ENCODE results near the gene GNA12.
"Not testable (repeated sequence)": the region's sequence is repeated elsewhere in the genome, so short reads cannot be mapped to it uniquely, and the experiment has no call there.

The GNA12 gene

DNA sequence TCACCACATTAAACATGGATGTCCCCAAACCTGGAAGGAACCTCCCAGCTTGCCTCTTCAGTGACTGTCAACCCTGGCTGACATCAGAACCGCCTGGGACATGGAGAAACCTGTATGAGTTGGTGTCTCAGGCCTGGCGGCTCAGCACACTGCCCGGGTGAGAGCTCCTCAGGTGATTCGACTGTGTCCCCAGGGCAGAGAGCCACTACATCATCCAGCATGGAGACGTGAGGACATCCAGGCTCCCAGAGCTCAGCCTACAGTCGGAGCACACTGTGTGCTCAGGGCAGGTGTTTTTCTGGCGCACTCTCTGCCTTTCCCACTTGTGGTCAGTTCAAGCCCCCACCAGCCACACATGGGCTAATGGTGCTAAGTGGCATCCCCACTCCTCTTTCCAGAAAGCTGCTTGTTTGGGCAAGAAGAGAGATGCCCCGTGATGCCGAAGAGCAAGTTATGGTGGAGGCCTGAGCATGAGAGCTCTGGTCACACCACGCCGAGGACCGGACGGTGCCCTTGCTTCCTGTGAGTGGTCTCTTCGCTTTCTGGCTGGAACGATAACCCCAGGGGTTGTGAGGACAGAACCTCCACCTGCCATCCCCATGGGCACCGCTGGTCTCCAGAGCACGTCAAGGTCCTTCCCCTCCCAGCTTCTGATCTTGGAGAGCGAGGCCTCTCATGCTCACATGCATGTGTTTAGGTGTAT is 117.6 kb downstream of the GNA12 start:
- POLR2A ChIA-PET, result no interaction called here
- CTCF ChIA-PET, result interaction anchor here (1.1 to 2.0 kb wide), 3 partner anchors 11 to 27 kb away, joined by 3 to 11 read pairs (median 4); no protein-coding TSS in a partner anchor
- TF ChIP-seq, protein P1, sequence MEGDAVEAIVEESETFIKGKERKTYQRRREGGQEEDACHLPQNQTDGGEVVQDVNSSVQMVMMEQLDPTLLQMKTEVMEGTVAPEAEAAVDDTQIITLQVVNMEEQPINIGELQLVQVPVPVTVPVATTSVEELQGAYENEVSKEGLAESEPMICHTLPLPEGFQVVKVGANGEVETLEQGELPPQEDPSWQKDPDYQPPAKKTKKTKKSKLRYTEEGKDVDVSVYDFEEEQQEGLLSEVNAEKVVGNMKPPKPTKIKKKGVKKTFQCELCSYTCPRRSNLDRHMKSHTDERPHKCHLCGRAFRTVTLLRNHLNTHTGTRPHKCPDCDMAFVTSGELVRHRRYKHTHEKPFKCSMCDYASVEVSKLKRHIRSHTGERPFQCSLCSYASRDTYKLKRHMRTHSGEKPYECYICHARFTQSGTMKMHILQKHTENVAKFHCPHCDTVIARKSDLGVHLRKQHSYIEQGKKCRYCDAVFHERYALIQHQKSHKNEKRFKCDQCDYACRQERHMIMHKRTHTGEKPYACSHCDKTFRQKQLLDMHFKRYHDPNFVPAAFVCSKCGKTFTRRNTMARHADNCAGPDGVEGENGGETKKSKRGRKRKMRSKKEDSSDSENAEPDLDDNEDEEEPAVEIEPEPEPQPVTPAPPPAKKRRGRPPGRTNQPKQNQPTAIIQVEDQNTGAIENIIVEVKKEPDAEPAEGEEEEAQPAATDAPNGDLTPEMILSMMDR (IDR thresholded peaks at IDR 0.05; ENCODE audit: control extremely low read depth, extremely low read depth, low read depth, missing control alignments), result no peak
- DNase-seq (ENCODE audit: extremely low spot score), result no peak

DNA sequence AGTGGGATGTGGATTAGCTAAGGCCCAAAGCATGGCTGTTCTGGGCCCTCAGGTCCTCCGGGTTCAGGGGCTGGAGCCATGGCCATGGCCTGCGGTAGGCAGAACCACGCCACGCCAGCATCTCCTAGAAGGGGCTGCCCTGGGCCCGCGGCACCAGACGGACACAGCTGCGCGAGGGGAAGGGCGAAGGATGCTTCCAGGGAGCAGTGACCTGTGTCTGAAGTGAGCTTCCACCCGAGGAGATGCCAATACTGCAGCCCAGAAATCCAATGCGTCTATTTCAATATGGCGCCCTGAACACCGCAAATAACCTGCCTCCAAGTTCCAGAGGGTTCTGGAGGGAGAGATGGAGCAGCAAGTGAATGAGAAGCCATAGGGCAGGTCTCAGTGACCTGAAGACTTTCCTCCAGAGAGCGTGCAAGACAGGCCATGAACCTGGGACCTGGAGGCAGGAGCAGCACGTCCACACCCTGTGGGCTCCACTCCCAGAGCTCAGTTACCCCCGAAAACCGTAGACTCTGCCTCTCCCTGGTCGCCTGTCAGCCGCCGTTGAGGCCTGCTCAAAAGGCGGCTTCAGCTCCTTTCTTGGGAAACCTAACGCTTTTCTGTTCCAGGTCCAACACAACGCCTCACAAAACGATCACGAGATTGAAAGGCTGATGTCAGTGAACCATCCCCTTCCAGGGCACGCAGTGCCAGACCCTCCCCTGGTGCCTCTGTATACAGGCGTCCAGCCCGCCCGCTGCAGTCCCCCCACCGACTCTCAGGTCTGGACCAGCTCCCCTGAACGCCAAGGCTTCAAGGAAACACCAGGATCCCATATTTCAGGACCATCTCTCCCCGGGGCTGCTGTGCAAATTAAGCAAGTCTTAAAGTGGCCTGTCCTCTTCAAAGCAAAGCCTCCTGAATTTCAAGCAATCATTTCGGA is 118.7 kb downstream of the GNA12 start:
- no peak for DNase-seq (ENCODE audit: extremely low spot score)
- ChIA-PET POLR2A (no interaction called here), CTCF (interaction anchor here (1.1 to 7.0 kb wide), 5 partner anchors 8 to 26 kb away, joined by 3 to 55 read pairs (median 4); no protein-coding TSS in a partner anchor)
- TF ChIP-seq, protein P1 (IDR thresholded peaks at IDR 0.05; ENCODE audit: control extremely low read depth, extremely low read depth, low read depth, missing control alignments), result no peak

DNA sequence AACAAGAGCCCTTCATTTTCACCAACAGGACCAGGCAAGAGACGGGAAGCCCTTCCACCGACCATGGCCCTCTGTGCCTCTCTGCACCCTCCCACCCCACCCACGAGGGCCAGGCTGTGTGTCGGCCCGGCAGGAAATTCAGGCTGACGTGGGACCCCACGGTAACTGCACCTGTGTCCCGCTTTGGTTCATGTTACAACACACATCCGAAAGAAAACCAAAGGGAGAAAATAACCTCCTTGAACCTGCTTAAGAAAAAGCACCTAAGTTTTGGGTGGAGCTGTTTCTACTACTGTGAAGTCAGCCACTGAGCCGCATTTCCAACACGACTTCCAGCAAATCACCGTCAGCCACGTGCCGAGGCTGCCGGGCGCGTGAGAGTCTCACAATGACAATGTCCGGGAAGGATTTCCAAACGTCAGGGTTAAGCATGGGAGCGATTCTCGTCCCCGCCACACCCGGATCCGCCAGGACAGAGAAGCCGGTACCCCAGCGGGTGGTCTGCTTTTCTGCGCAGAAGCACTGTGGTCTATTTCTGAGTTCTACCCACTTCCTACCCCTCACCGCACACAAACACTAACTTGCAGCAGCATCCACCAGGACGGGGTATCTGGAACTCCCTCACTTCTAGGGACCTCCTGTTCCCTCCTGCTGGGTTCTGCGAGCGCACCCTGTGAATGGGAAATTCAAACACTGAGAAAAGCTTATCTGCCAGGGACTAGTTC is 119.5 kb downstream of the GNA12 start:
- ChIA-PET CTCF (interaction anchor here (1.1 to 7.0 kb wide), 3 partner anchors 9 to 15 kb away, joined by 3 to 55 read pairs (median 5); no protein-coding TSS in a partner anchor), POLR2A (no interaction called here)
- no peak for DNase-seq (ENCODE audit: extremely low spot score)
- TF ChIP-seq, protein P1 (IDR thresholded peaks at IDR 0.05; ENCODE audit: control extremely low read depth, extremely low read depth, low read depth, missing control alignments), result no peak

DNA sequence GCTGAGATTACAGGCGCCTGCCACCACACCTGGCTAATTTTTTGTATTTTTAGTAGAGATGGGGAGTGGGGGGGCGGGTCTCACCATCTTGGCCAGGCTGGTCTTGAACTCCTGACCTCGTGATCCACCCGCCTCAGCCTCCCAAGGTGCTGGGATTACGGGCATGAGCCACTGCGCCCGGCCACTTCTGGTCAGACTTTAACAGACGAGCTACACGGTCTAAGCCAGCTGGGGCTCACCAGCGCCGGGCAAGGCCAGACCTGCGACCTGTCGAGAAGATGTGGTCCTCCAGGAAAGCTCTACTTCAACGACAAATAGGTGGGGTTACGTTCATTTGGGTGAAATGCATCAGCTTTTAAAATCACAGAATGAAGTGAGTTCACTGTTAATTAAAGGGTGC is 120.1 kb downstream of the GNA12 start:
- POLR2A ChIA-PET; DNase-seq (ENCODE audit: extremely low spot score): not testable (repeated sequence)
- CTCF ChIA-PET, result interaction anchor here (1.1 to 7.0 kb wide), 3 partner anchors 9 to 16 kb away, joined by 3 to 55 read pairs (median 5); no protein-coding TSS in a partner anchor

DNA sequence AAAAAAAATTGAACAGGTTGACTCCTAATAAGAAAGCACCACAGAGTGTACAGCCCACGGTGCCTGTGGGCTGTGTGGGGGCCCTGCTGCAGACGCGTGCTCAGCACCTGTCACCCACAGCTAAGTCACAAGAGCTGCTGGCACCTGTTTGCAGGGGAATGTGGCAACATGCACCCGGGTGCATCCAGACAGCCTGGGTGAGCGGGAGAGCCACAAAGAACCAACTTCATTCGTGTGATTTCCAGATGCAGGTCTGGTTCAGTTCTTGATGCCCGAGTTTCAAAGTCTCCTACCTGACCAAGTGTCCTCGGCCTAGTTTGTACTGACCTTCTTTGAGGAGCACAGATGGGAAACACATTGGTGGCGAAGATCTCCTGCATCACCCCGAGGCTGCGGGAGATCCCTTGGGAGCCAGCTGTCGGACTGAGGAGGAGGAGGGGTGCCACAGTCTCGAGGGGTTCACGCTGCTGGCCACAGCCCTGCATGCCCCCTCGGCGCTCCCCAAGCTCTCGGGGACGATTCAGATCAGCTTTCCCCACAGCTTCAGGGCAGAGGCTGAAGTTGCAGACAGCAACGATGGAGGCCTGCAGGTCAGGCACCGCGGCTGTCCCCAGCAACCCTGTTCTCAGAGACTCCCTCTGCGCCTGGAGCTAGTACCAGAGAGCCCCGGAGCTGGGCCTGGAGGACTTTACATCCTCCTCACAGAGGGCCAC is 120.8 kb downstream of the GNA12 start:
- POLR2A ChIA-PET, result no interaction called here

DNA sequence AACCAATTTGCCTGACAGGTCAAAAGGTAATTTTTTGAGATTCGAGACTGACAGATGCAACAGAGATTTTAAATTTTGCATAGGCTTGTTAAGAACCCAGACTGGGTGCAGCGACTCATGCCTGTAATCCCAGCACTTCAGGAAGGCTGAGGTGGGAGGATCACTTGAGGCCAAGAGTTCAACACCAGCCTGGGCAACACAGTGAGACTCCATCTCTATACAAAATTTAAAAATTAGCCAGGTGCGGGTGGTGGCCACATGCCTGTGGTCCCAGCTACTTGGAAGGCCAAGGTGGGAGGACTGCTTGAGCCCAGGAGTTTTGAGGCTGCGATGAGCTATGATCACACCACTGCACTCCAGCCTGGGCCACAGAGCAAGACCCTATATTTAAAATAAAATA is 121.5 kb downstream of the GNA12 start:
- no peak for DNase-seq (ENCODE audit: extremely low spot score)
- CTCF ChIA-PET, result interaction anchor here (7.0 kb wide), 1 partner anchor 12 kb away, joined by 55 read pairs; no protein-coding TSS in a partner anchor
- POLR2A ChIA-PET, result no interaction called here
- TF ChIP-seq, protein P1 (IDR thresholded peaks at IDR 0.05; ENCODE audit: control extremely low read depth, extremely low read depth, low read depth, missing control alignments), result no peak

More for the DNA sequence above, 120.8 kb downstream of the GNA12 start:
- CTCF ChIA-PET, result interaction anchor here (1.9 to 7.0 kb wide), 2 partner anchors 12 to 17 kb away, joined by 5 to 55 read pairs; no protein-coding TSS in a partner anchor
- TF ChIP-seq, protein P1 (IDR thresholded peaks at IDR 0.05; ENCODE audit: control extremely low read depth, extremely low read depth, low read depth, missing control alignments), result no peak
- no peak for DNase-seq (ENCODE audit: extremely low spot score)

Data from GM10248 (cell line).